IPS-11a (cell line): Measurements from ENCODE around the gene FASTKD3.

Experiments used
- H3K4me3 ChIP-seq: one replicate; pipeline ENCODE4 v1.5.1; 2013; ENCODE audit warnings: low read depth, low read length, control low read depth

The FASTKD3 gene

DNA sequence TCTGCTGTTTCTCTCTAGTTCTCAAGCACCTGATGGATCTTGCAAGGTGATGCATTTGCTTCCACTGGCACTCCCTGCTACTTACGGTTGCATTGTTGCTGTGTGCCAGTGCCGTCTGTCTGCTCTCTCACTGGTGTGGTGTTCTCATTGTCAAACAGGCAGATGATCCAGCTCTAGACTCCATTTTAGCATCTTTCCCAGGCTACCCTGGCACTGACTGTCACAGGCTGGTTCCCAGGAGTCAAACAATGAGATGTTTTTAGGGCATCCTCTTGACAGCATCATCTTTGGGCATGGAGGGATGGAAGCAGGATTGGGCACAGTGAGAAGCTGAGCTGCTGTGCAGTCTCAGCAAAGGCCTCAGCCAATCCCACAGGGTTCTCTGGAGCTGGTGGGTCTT is 13.0 kb upstream of the FASTKD3 start:
- no peak overlapping the region for H3K4me3 ChIP-seq

DNA sequence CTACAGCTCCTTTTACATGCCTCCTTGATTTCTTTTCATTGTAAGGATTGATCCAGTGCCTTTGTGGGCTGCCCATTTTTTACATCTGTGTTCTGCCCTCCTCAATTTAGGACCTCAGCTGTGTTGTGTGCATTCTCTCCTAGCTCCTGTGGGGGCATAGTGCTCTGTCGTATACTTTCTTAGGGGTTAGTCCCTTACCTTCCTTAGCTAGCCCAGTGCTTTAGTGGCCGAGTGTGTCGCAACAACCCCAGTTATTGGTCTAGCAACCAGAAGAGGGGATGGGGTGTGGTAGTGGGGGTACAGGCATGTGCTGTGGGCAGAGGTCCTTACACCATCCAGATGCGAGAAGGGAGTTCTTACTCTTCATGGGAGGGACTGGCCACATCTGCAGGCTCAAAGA is 12.3 kb upstream of the FASTKD3 start:
- no peak overlapping the region for H3K4me3 ChIP-seq

DNA sequence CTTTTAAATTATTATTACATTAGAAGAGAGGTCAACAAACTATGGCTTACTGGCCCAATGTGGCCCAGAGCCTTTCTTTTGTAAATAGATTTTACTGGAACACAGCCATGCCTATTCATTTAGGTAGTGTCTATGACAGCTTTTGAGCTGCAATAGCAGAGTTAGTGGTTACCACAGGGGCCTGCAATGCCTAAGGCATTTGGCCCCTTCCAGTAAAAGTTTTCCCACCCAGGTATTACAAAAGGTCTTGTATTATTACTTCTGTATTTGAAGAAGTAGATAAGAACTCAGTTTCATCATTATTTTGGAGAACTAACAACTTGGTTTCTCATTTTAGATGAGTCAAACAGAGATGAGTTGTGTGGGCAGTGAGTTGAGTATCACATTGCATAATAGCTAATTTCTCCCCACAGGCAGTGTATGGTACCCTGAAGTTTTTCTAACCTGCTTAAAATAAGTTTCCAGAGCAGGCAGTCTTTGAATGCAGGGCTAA is 9.6 kb upstream of the FASTKD3 start:
- H3K4me3 ChIP-seq = no peak overlapping the region

DNA sequence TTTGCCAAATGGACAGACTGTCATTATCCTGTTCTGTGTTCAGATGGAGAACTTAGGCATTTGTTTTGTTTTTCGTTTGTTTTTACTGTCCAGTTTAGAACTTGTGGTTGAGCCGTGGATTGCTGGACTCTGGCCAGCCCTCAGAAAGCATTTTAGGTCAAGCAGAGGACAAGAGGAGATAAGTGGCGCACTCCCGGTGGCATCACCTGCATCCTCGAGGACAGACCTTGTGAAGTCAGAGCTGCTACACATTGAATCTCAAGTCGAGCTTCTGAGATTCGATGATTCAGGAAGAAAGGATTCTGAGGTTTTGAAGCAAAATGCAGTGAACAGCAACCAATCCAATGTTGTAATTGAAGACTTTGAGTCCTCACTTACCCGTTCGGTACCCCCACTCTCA is 9.0 kb upstream of the FASTKD3 start:
- H3K4me3 ChIP-seq = no peak overlapping the region

DNA sequence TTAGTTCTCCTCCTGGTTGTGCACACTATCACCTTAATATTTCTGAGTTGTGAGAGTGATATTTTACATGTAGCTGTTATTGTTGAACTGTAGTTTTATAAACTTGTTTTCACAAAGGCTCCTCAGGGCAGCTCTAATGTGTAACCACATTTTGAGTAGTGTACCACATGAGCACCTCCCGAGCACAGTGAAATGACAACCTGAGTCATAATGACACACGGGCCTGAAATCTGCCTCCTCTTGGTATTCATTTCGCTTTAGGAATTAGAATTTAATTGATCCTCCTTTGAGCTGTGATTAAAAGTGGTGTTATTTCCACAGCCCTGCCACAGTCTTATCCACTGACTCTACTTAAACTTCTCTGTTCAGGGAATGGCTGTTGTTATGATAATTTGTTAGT is 8.0 kb upstream of the FASTKD3 start:
- H3K4me3 ChIP-seq = no peak overlapping the region

DNA sequence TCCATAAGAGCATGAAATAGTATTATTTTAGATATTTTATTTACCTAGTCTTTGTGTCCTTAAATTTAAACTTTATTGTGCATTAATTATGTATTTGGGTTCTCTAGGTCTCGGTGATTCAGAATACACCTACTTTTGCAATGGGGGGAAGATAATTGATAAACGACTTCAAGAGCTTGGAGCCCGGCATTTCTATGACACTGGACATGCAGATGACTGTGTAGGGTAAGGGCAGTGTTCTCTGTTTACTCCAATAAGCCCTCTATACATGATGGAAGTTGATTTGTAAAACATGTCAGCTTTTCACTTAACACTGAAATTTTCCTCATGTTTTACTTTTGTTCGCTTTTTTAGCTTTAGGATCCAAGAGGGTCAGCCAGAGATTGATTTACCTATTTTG is 6.3 kb upstream of the FASTKD3 start:
- no peak overlapping the region for H3K4me3 ChIP-seq

DNA sequence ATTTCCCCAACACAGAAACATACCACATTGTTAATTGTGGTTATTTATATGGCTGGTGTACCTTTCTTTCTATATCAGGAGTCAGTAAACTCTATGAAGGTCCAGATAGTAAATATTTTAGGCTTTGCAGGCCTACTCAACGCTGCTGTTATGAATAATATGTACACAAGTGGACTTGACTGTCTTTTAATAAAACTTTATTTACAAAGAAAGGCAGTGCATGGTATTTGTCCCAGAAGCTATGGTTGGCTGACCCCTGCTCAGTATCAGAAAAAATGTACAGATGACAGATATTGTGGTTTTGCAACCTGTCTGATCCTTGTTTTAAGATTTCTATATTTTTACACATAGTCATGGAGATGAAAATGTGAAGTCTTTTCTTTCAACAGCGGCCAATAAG is 5.8 kb upstream of the FASTKD3 start:
- H3K4me3 ChIP-seq = no peak overlapping the region

DNA sequence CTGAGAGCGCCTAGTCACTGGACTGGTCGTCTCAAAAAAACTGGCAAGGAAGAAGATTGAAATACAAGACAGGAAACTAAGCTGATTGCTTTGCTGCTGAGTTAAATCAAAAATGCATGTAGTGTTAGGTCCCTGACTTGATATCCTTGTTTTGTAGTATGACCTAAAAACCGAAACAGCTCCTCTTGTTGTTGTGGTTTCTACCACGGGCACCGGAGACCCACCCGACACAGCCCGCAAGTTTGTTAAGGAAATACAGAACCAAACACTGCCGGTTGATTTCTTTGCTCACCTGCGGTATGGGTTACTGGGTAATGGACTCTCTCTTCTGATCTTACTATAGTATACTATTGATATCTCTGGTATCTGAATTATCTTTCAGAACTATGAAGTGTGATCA is 4.4 kb upstream of the FASTKD3 start:
- no peak overlapping the region for H3K4me3 ChIP-seq

DNA sequence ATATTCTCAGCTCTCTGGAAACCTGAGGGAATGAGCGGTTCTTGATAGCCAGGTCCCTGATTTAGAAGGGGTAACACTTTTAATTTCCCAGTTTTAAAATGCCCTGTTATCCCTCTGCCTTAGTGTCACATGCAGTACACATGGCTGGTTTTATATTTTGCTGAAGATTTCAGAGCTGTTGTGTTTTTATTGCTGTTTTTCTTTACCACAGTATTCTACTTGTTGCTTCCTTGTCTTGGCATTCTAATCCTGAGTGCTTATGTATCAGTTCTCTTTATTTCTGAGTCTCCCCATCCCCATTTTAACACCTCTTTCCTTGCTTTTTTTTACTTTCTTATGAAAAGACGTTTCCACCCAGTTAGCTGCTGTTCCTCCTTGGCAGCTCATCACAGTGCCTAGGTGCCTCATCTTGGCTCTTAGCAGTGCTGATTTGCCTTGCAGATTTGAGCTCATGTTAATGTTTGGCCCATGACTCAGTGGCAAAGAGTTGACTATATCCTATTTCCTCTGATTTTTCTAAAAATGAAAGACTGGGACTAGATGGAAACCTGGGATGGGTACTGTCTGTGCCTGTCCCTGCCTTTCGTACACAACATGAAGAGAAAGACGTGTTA is 3.8 kb upstream of the FASTKD3 start:
- H3K4me3 ChIP-seq = no peak overlapping the region

DNA sequence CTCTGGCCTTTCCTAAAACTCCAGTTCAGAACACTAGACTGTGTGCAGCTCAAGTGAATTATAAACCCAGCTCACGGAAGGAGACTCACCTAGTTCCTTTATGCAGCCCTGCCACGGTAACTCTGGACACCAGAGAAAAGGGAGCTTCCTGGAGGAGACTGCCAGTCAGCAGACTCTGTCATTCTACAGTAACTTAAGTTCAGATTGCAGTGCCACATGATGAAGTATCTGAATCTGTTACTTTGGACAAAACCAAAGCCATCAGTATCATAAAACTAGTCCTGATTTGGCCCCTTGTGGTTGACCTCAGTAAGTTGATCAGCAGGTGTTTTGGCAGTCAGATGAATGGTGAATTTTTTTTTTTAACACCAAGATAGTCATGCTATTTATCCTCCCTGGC is 2.8 kb upstream of the FASTKD3 start:
- no peak overlapping the region for H3K4me3 ChIP-seq

DNA sequence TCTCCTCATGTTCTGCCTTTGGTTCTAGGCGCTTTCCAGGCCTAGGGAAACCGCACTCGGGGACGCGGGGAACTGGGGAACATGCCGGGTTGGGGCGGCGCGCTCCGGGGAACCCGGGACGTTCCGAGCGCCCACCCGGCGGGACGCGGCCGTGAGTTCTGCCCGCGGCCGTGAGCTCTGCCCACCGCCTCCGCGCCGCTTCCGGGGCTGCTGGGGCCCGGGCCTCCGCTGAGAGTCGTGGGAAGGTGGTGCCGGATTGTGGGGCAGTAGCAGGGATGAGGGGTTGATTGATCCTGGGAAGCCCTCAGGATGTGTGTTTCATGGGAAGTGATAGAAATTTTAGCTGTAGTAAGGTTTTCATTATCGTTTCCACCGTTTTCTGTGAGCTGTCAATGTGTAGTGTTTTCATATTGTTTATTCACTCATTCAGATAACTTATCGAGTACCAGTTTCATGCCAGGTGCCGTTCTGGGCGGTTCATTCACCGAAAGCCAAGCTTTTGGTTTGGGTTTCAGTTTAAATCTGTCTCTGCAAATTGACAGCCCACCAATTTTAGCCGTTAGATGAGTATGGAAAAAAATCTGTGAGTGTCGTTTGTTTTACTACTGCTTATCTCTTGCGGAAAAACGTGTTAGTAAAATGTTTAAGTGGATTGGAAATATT is 774 bp upstream of the FASTKD3 start:
- H3K4me3 ChIP-seq = peak overlapping the region; percentile 78

DNA sequence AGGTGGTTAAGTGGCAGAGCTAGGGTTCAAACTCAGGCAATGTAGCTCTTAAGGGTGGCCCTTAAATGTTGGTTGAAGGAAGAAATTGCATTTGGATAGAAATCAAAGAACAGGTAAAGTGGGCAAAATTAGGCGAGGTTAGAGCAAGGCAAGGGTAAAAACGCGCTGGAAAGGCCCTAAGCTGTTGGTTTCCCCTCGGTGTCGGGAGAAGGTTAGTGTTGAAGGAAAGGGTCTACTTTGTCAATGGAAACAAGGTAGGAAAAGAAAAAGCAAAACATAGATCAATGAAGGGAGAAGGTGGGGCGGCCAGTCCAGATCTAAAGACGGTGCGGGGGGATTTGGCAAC is 431 bp downstream of the FASTKD3 start:
- H3K4me3 ChIP-seq = peak overlapping the region; percentile 78

DNA sequence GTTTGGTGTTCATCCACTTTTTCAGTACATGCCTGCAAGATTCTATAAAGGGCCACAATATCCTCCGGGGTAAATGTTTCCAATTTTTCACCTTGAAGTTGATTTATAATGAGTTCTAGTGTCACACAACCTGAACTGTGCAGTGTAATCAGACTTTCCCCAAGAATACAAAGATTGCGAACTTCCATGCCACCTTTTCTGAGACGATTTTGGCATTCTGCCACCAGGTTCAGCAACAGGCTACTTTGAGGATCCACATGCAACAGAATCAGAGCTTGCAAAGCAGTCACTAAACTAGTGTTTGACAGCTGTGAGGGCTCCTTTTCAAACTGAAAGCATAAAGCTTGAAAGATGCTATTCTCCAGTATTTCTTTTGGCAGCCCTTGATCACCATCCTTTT is 1.6 kb downstream of the FASTKD3 start:
- no peak overlapping the region for H3K4me3 ChIP-seq

DNA sequence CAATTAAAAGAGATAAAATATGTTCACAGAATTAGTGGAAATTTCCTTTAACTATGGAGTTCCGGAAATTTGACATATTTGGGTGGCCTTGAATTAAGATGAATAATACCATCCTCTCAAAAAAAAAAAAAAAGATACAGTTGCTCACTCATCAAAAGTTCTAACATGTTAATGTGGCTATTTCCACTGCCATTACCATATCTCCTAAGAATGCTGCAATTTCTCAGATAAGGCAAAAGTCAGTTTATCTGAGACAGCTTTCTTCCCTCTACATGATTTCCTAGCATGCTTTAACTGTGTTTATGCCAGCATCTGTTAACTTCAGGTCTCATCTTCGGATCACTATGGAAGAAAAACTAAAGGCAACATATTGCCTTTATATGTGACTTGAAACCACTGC is 2.6 kb downstream of the FASTKD3 start:
- H3K4me3 ChIP-seq = no peak overlapping the region

DNA sequence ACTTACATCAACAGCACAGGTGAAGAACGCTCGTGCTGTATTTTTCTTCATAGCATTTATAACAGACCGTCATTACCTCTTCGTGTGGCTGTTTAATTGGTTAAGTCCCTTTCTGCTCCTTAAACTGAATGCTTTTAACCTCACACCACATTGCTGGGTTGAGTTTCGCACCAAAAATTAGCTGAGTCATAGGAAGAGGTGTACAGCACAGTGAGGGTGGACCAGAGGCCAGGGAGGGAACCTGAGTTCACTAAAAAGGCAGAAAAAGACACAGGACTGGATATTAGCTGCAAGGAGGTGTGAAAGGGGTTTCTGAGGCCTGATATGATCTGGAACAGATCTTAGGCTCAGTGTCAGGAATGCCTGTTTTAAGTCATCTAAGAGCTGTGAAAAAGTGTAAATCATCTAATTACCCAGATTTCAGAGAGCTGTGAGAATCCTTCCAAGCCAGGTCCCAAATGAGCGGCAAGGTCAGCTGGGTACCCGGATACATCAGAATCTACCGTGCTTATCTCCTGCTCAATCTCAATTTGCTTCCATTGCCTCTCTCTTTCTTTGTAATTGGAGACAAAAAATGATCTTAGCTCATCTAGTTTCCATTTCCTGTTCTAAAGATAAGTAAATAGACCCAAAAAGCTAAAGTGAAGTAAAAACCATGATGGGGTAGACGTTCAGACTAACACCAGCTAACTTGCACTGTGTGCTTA is 10.8 kb downstream of the FASTKD3 start:
- no peak overlapping the region for H3K4me3 ChIP-seq

DNA sequence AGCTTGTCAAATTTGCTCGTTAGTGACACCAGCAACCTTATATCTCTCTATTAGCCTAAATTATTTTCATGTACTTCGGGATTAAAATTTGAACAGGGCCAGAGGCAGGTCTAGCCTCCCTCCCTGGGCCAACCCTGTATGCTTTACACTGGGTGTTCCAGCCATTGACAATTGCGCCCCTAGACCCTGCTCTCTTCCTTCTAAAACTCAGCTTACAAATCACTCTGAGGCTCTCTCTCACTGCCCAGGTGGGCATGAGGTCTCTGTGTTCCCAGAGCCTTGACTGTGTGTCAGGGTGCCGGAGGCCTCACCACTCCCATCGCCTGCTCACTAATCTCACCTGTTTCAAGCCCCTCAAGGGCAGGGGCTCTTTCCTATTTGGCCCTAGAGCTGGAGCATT is 11.5 kb downstream of the FASTKD3 start:
- no peak overlapping the region for H3K4me3 ChIP-seq

DNA sequence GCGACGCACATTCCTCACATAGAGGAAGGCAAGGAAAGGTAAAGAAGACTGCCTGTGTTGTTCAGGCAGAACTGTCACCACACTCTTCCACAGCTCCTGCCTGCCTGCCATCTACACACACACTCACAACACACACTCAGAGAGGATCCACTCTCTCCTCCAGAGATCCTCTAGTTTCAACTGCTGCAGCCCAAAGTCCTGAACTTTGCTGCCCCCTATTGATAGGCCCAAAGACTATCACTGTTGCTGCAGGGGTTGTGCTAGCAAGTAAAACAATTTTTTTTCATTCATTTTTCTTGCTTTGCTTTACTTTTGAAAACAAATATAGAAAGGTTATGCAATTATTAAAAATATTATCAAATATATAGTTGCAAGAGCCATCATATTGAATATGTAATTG is 12.0 kb downstream of the FASTKD3 start:
- no peak overlapping the region for H3K4me3 ChIP-seq

DNA sequence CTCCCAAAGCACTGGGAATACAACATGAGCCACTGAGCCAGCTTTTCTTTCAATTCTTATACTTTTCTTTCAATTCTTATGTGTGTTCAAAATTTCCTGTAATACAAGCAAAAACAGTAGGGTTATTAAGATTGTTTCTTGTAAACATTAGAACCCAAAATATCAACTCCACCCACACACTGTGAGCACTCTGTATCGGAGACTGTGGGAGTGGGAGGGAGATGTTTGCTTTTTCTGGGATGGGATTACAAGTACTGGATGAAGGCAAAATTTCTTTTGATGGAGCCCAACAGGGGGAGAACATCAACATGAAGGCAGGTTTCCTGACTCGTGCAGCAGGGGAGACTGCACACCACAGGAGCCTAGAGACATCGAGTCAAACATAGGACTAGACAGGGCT is 13.2 kb downstream of the FASTKD3 start:
- no peak overlapping the region for H3K4me3 ChIP-seq

DNA sequence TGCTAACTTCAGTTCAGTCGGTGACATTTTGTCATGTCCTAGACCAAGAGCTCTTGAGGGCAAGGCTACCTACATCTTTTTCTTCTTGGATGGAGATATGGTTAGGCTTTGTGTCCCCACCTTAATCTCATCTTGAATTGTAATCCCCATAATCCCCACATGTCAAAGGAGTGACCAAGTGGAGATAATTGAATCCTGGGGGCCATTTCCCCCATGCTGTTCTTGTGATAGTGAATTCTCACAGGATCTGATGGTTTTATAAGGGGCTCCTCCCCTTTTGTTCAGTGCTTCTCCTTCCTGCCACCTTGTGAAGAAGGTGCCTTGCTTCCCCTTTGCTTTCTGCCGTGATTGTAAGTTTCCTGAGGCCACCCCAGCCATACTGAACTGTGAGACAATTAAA is 15.8 kb downstream of the FASTKD3 start:
- H3K4me3 ChIP-seq = no peak overlapping the region

DNA sequence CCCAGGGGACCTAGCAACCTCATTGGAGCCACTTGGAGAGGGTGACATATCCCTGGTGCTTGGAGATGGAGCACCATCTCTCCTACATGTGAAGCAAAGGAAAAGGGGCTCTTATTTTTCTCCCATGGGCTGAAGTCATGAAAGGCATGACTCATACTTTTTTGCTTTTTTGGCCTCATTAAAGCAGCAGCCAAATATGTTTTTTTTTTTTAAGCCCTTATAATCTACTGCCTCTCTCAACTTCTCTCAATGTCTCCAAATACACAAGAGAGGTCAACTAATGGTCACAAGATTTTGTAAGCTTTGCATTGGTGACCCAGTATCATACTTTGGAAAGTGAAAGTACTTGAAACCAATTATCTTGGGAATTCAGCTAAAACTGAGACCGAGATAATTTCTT is 16.3 kb downstream of the FASTKD3 start:
- no peak overlapping the region for H3K4me3 ChIP-seq

DNA sequence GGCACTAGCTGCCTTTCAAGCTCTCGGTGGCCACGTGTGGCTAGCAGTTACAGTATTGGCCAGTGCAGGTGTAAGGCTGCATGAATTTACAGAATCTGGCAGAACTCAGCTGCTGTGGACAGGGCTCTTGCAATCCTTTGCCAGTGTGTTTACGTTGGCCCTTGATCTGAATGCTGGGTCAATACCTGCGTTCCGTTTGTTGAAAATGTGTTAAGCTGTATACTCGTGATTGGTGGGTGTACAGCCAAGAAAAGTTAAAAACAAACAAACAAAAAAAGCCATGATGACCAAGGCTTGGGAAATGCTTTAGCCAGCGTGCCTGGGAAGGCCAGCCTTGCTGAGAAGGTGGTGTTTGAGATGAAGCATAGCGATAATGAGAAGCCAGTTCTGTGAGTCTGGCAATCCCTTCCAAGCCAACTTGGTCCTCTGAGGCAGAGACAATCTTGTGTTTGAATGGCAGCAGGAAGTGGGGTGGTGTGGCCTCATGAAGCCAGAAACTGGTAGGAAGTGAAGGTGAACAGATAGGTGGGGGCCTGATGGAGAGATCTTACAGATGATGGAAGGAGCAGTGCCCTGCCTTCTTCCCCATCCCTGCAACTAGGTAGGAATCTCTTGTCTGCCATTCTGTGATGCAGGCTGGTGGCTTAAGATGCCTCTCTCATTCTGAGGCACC is 17.1 kb downstream of the FASTKD3 start:
- no peak overlapping the region for H3K4me3 ChIP-seq

DNA sequence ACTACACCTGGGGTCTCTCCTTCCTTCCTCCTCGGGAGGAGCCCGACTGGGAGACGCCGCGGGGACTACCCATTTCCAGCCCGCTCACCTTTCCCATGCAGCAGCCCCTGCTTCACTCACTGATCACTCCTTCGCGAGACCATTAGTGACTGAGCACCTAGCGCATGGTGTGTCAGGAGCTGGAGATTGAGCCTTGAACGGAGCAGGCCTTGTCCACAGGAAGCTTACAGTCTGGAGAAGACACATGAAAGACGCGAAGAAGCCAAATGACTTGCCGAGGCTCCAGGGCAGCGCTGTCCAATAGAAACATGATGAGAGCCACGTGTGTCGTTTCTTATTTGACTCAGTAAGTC is 17.6 kb downstream of the FASTKD3 start:
- peak overlapping the region; percentile 55 for H3K4me3 ChIP-seq
